ENCODE data around the gene ACP1.

- TF ChIP-seq CTCF (IDR thresholded peaks at IDR 0.05) (no peak), POLR2A (IDR thresholded peaks at IDR 0.05) (no peak), POLR2AphosphoS5 (IDR thresholded peaks at IDR 0.05) (no peak)
These were observed 30.3 kb upstream of the ACP1 start for GRCh38 chr2:234421-234820.

All from upper lobe of left lung (tissue), 4 donors.